HepG2 (cell line): Measurements from ENCODE around the gene UNC50. TPM values are rescaled to one million over a fixed set of nuclear protein-coding genes. Genes with fewer than 3 reads are reported as not detected.

ENCODE experiments used
- ATAC-seq: fragments of 200-7000 bp; cut with Tn5 transposase; 3 replicates; pipeline ENCODE4 v1.9.1; 2020; ENCODE audit warnings: mild to moderate bottlenecking, moderate library complexity
- BruUV-seq: library from RNA; stranded (reverse); fragments of 400-500 nt; replicated peaks from 2 replicates; lab custom pipeline; 2021; lab: Mats Ljungman, UMichigan
- CTCF ChIA-PET: fragments of 300-600 bp; formaldehyde crosslinking; extraction: SDS; loops from one replicate; lab custom pipeline; 2021; ENCODE audit warnings: low total read pairs, inconsistent platforms, low intra/inter-chr PET ratio; lab: Yijun Ruan, JAX
- POLR2A ChIA-PET: fragments of 350-600 bp; sonication (Branson Sonifier 250); formaldehyde crosslinking; loops from one replicate; lab custom pipeline; 2020; ENCODE audit warnings: antibody characterized with exemption, inconsistent platforms; lab: Yijun Ruan, JAX
- DNase-seq: peaks from one replicate; pipeline ENCODE4 v3.0.0-alpha.2; 2015; ENCODE audit warnings: low spot score
- FAIRE-seq: peaks from 3 replicates; lab custom pipeline; 2011; peaks lifted over from hg19 to GRCh38; lab: Jason Lieb, UNC
- H2AFZ ChIP-seq: one replicate; pipeline ENCODE4 v1.6.1; 2011; ENCODE audit warnings: low read length, inconsistent platforms
- H3K27ac ChIP-seq: fragments of 300-600 bp; 3 replicates; pipeline ENCODE4 v1.8.0; 2011; ENCODE audit warnings: mixed run types, mild to moderate bottlenecking, mixed read lengths, low read length, inconsistent platforms; ENCODE audit not compliant: insufficient read depth; ENCODE audit errors: extremely low read length
- H3K27me3 ChIP-seq, 2 experiments: fragments of 200-600 bp in 1 of 2; 2 replicates in 1 of 2; 3 replicates in 1 of 2; pipeline versions ENCODE4 v1.6.0 to v1.8.0; 2011; ENCODE audit warnings: low read length in 2 of 2, mild to moderate bottlenecking in 2 of 2, moderate library complexity in 2 of 2, inconsistent platforms in 1 of 2; ENCODE audit not compliant: insufficient read depth in 2 of 2, control insufficient read depth in 1 of 2
- H3K36me3 ChIP-seq, 2 experiments: fragments of 200-600 bp in 1 of 2; replicated peaks in 1 of 2; 2 replicates in 1 of 2; 3 replicates in 1 of 2; pipeline versions ENCODE4 v1.5.1 to v1.8.0; 2011; ENCODE audit warnings: low read length in 2 of 2, inconsistent platforms in 1 of 2; ENCODE audit not compliant: insufficient read depth in 2 of 2, control insufficient read depth in 1 of 2
- H3K4me1 ChIP-seq: 2 replicates; pipeline ENCODE4 v1.5.1; 2012; ENCODE audit warnings: low read length, inconsistent platforms; ENCODE audit not compliant: insufficient read depth
- H3K4me2 ChIP-seq: 2 replicates; pipeline ENCODE4 v1.6.0; 2011; ENCODE audit warnings: low read depth, low read length, inconsistent platforms
- H3K4me3 ChIP-seq, 3 experiments: fragments of 200-600 bp in 1 of 3; sonication (generic), shearing (Covaris generic) in 1 of 3; replicated peaks in 1 of 3; 2 replicates each; pipeline ENCODE4 v1.5.1; 2011 to 2016; ENCODE audit warnings: low read length in 3 of 3, inconsistent platforms in 2 of 3, low read depth in 2 of 3, mild to moderate bottlenecking in 2 of 3, control low read depth in 1 of 3, mixed read lengths in 1 of 3; ENCODE audit not compliant: insufficient read depth in 1 of 3
- H3K79me2 ChIP-seq: one replicate; pipeline ENCODE4 v1.6.1; 2011; ENCODE audit warnings: low read length, inconsistent platforms; ENCODE audit not compliant: insufficient read depth
- H3K9ac ChIP-seq: 2 replicates; pipeline ENCODE4 v1.6.0; 2011; ENCODE audit warnings: mild to moderate bottlenecking, low read depth, low read length, inconsistent platforms; ENCODE audit not compliant: insufficient read depth
- H3K9me3 ChIP-seq: 2 replicates; pipeline ENCODE4 v1.5.1; 2012; ENCODE audit warnings: mild to moderate bottlenecking, low read length
- H4K20me1 ChIP-seq: 2 replicates; pipeline ENCODE4 v1.6.0; 2011; ENCODE audit warnings: inconsistent platforms, mild to moderate bottlenecking, low read length, moderate library complexity; ENCODE audit not compliant: insufficient read depth
- ARNTL ChIP-seq: sonication (generic); formaldehyde crosslinking; IDR thresholded peaks from 2 replicates; pipeline ENCODE4 v1.4.0; 2020; ENCODE audit warnings: mild to moderate bottlenecking, missing genetic modification reagents
- ASH2L ChIP-seq: fragments of 300-600, 200-600 bp; sonication (generic); IDR thresholded peaks from 2 replicates; pipeline ENCODE4 v1.7.0; 2017; ENCODE audit warnings: low read depth, mild to moderate bottlenecking, moderate library complexity, mixed read lengths, low read length; ENCODE audit not compliant: insufficient read length
- BORCS8-MEF2B ChIP-seq: sonication (generic); formaldehyde crosslinking; IDR thresholded peaks from 2 replicates; pipeline ENCODE4 v1.8.0; 2022; ENCODE audit warnings: mild to moderate bottlenecking, missing genetic modification reagents
- CHCHD3 ChIP-seq: sonication (generic); formaldehyde crosslinking; IDR thresholded peaks from 2 replicates; pipeline ENCODE4 v1.8.0; 2022; ENCODE audit warnings: mild to moderate bottlenecking, missing genetic modification reagents, moderate library complexity
- ETV6 ChIP-seq: sonication (generic); formaldehyde crosslinking; conservative IDR thresholded peaks from 2 replicates; pipeline ENCODE4 v1.4.0; 2020; ENCODE audit warnings: missing genetic modification reagents
- JARID2 ChIP-seq: sonication (generic); formaldehyde crosslinking; IDR thresholded peaks from 2 replicates; pipeline ENCODE4 v1.8.1; 2023; ENCODE audit warnings: missing genetic modification reagents, inconsistent platforms; ENCODE audit not compliant: insufficient replicate concordance
- ZNF329 ChIP-seq: sonication (generic); formaldehyde crosslinking; IDR thresholded peaks from 2 replicates; pipeline ENCODE4 v1.9.0; 2021; ENCODE audit warnings: low read depth, mild to moderate bottlenecking, missing genetic modification reagents
- ZNF780A ChIP-seq: sonication (generic); formaldehyde crosslinking; IDR thresholded peaks from 2 replicates; pipeline ENCODE4 v1.8.0; 2022; ENCODE audit warnings: mild to moderate bottlenecking, missing genetic modification reagents, moderate library complexity
- ZNF816 ChIP-seq: sonication (generic); formaldehyde crosslinking; IDR thresholded peaks from 2 replicates; pipeline ENCODE4 v1.8.0; 2022; ENCODE audit warnings: missing genetic modification reagents, mild to moderate bottlenecking, borderline replicate concordance
- WGBS: methylation state at CpG from one replicate; pipeline ENCODE4 v1.1.6; 2017; ENCODE audit warnings: low lambda C conversion rate; 5-methylcytosine and 5-hydroxymethylcytosine counted together
- in situ Hi-C: cut with HindIII; loops from 2 replicates; pipeline ENCODE4 v1.10.0; 2017; ENCODE audit warnings: low pct_unique_long_range_greater_than_20kb; ENCODE audit not compliant: extremely low pct_ligation_motif_present
- intact Hi-C: fragments of 100-400 bp; cut with micrococcal nuclease; formaldehyde crosslinking; loops from one replicate; pipeline ENCODE4 v1.10.0; 2022; ENCODE audit not compliant: unreplicated experiment
- polyA plus RNA-seq, 8 experiments: library from polyadenylated mRNA; depleted of rRNA in 3 of 8; stranded (reverse) in 7 of 8; unstranded in 1 of 8; fragments of >200 nt; fragmentation: Illumina TruSeq in 4 of 8; extraction: Trizol in 4 of 8; gene quantifications; 2 replicates each; pipeline versions ENCODE4 v1.2.1 to v1.2.3, GENCODE V29; 2011 to 2016; ENCODE audit warnings: low read depth in 4 of 8, missing spikeins in 1 of 8, mixed read lengths in 1 of 8; ENCODE audit not compliant: insufficient read depth in 1 of 8
- total RNA-seq, 5 experiments: library from RNA; depleted of rRNA; stranded (reverse); fragments of >200 nt; fragmentation: Illumina TruSeq; extraction: Trizol; gene quantifications; 2 replicates each; pipeline ENCODE4 v1.2.3, GENCODE V29; 2016; ENCODE audit warnings: low read depth in 1 of 5
- TF ChIP-seq, protein P1 (sequence below), 2 experiments: sonication (generic) in 1 of 2; formaldehyde crosslinking in 1 of 2; IDR thresholded peaks; 2 replicates each; pipeline versions ENCODE4 v1.4.0 to v1.6.1; 2018 to 2020; ENCODE audit warnings: missing genetic modification reagents in 2 of 2, borderline replicate concordance in 1 of 2, low read depth in 1 of 2, mild to moderate bottlenecking in 1 of 2, missing biosample characterization in 1 of 2

UNC50 gene
- total and polyA plus RNA-seq, 2 of the 13 experiments (the other 11 are each of a cell fraction or from before 2014, with no cell fraction given): 92.6 to 95.6 TPM

DNA sequence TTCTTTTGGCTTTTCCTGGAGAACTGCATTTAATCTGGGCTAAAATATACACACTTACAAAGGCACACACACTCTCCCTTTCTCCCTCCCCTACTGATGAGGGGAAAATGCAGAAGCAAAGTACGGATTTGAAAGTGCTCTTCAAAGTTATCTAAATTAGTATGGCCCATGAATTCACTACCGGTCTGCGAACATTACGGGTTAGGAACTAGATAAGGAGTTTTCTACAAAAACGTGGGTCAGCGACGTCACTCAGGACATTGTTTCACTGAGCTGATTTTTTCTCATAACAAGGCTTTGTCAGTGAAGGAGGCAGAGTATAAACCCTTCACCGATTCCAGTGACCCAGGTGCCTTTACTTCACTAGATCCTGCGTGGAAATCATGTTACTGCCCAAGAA is 47.4 kb upstream of the UNC50 start:
- no peak overlapping the region for H3K27ac ChIP-seq
- H3K27me3 ChIP-seq: no peaks in the 10 kb centered on the region
- H3K79me2 ChIP-seq: no peaks in the 10 kb centered on the region
- POLR2A ChIA-PET: no interaction called here
- in situ Hi-C loops (no loop called here), intact Hi-C loops (no loop called here)
- ATAC-seq: no peak
- H3K9ac ChIP-seq: no peak overlapping the region
- H4K20me1 ChIP-seq: no peaks in the 10 kb centered on the region
- H3K9me3 ChIP-seq: no peaks in the 10 kb centered on the region
- H3K4me1 ChIP-seq: peaks cover 10% of the 10 kb centered on the region; the same call in 1 of the 2 replicates
- no TSS peak for BruUV-seq
- H3K36me3 ChIP-seq: peaks cover 9 to 16% of the 10 kb centered on the region in 2 experiments; a peak in 4 of 5 replicates
- TF ChIP-seq ETV6 (CRISPR knock-in tag) (no peak), ZNF816 (CRISPR knock-in tag) (no peak), ARNTL (no peak), ZNF329 (CRISPR knock-in tag) (no peak), JARID2 (CRISPR knock-in tag) (no peak), CHCHD3 (no peak), ASH2L (no peak), ZNF780A (CRISPR knock-in tag) (no peak), BORCS8-MEF2B (CRISPR knock-in tag) (no peak)
- TF ChIP-seq, protein P1, sequence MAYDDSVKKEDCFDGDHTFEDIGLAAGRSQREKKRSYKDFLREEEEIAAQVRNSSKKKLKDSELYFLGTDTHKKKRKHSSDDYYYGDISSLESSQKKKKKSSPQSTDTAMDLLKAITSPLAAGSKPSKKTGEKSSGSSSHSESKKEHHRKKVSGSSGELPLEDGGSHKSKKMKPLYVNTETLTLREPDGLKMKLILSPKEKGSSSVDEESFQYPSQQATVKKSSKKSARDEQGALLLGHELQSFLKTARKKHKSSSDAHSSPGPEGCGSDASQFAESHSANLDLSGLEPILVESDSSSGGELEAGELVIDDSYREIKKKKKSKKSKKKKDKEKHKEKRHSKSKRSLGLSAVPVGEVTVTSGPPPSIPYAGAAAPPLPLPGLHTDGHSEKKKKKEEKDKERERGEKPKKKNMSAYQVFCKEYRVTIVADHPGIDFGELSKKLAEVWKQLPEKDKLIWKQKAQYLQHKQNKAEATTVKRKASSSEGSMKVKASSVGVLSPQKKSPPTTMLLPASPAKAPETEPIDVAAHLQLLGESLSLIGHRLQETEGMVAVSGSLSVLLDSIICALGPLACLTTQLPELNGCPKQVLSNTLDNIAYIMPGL (CRISPR knock-in tag; IDR thresholded peaks at IDR 0.05; ENCODE audit: borderline replicate concordance in 1 of 2, low read depth in 1 of 2): no peak
- TF ChIP-seq, all 625 proteins: peak for 0
- DNase-seq (no peak), FAIRE-seq (no peak)
- Histone ChIP-seq H2AFZ (no peak overlapping the region), H3K4me3 (no peak overlapping the region), H3K4me2 (no peak overlapping the region)
- CTCF ChIA-PET: no interaction called here
- WGBS: 93% methylated on average over 9 of the region's 9 CpGs
